Mesenchymal stem cell (in vitro differentiated cells and primary cell): Measurements from ENCODE around the gene RBKS.

Experiments used
- DNase-seq: peaks from one replicate; pipeline ENCODE4 v3.0.0-alpha.2; 2013
- H2AFZ ChIP-seq: one replicate; pipeline ENCODE4 v1.6.1; 2013; ENCODE audit warnings: low read depth, mild to moderate bottlenecking, control low read depth, inconsistent platforms, low read length, moderate library complexity
- H2AK5ac ChIP-seq: 2 replicates; pipeline ENCODE4 v1.6.1; 2013; ENCODE audit warnings: low read length, moderate library complexity, mild to moderate bottlenecking, inconsistent platforms; ENCODE audit not compliant: severe bottlenecking
- H2BK120ac ChIP-seq: one replicate; pipeline ENCODE4 v1.6.1; 2013; ENCODE audit warnings: low read depth, mild to moderate bottlenecking, inconsistent platforms, low read length, moderate library complexity
- H2BK12ac ChIP-seq, 2 experiments: one replicate each; pipeline ENCODE4 v1.6.1; 2013; ENCODE audit warnings: inconsistent platforms in 2 of 2, low read length in 2 of 2, mild to moderate bottlenecking in 2 of 2, moderate library complexity in 2 of 2, control low read depth in 1 of 2
- H2BK15ac ChIP-seq: one replicate; pipeline ENCODE4 v1.6.1; 2013; ENCODE audit warnings: mild to moderate bottlenecking, low read depth, inconsistent platforms; ENCODE audit not compliant: poor library complexity, severe bottlenecking
- H2BK5ac ChIP-seq: 2 replicates; pipeline ENCODE4 v1.6.1; 2013; ENCODE audit warnings: low read depth, mild to moderate bottlenecking, low read length, control low read depth, inconsistent platforms; ENCODE audit not compliant: poor library complexity, severe bottlenecking
- H3K14ac ChIP-seq, 2 experiments: one replicate each; pipeline ENCODE4 v1.6.1; 2013; ENCODE audit warnings: inconsistent platforms in 2 of 2, low read length in 2 of 2, control low read depth in 1 of 2, mild to moderate bottlenecking in 1 of 2, moderate library complexity in 1 of 2
- H3K18ac ChIP-seq, 2 experiments: one replicate each; pipeline ENCODE4 v1.6.1; 2013; ENCODE audit warnings: inconsistent platforms in 2 of 2, low read length in 2 of 2, control low read depth in 1 of 2, low read depth in 1 of 2, mild to moderate bottlenecking in 1 of 2
- H3K23ac ChIP-seq, 2 experiments: one replicate each; pipeline ENCODE4 v1.6.1; 2013; ENCODE audit warnings: inconsistent platforms in 2 of 2, low read length in 2 of 2, mild to moderate bottlenecking in 2 of 2, moderate library complexity in 2 of 2, control low read depth in 1 of 2
- H3K27ac ChIP-seq: 2 replicates; pipeline ENCODE4 v1.5.1; 2013; ENCODE audit warnings: mild to moderate bottlenecking, moderate library complexity, low read length, control low read depth, inconsistent platforms; ENCODE audit not compliant: poor library complexity, severe bottlenecking
- H3K27me3 ChIP-seq, 2 experiments: 2 replicates each; pipeline versions ENCODE4 v1.6.1 to v1.7.0; 2013; ENCODE audit warnings: low read length in 2 of 2, mild to moderate bottlenecking in 2 of 2, moderate library complexity in 2 of 2, control low read depth in 1 of 2, inconsistent platforms in 1 of 2; ENCODE audit not compliant: control insufficient read depth in 1 of 2, insufficient read depth in 1 of 2
- H3K36me3 ChIP-seq, 2 experiments: 2 replicates each; pipeline versions ENCODE4 v1.6.1 to v1.7.0; 2013; ENCODE audit warnings: low read length in 2 of 2, control low read depth in 1 of 2, inconsistent platforms in 1 of 2, low read depth in 1 of 2, mild to moderate bottlenecking in 1 of 2; ENCODE audit not compliant: insufficient read depth in 2 of 2, control insufficient read depth in 1 of 2
- H3K4ac ChIP-seq, 2 experiments: one replicate each; pipeline ENCODE4 v1.6.1; 2013; ENCODE audit warnings: inconsistent platforms in 2 of 2, low read length in 2 of 2, mild to moderate bottlenecking in 2 of 2, moderate library complexity in 2 of 2, control low read depth in 1 of 2, low read depth in 1 of 2
- H3K4me1 ChIP-seq: 2 replicates; pipeline ENCODE4 v1.6.1; 2013; ENCODE audit warnings: low read depth, low read length, control low read depth; ENCODE audit not compliant: control insufficient read depth, insufficient read depth
- H3K4me2 ChIP-seq: 2 replicates; pipeline ENCODE4 v1.6.1; 2013; ENCODE audit warnings: low read length, mild to moderate bottlenecking, inconsistent platforms; ENCODE audit not compliant: poor library complexity, severe bottlenecking
- H3K4me3 ChIP-seq, 2 experiments: 2 replicates each; pipeline versions ENCODE4 v1.5.1 to v1.7.0; 2013; ENCODE audit warnings: low read length in 2 of 2, mild to moderate bottlenecking in 2 of 2, control low read depth in 1 of 2, low read depth in 1 of 2; ENCODE audit not compliant: insufficient read depth in 1 of 2
- H3K79me1 ChIP-seq: replicated peaks from 2 replicates; pipeline ENCODE4 v1.6.1; 2013; ENCODE audit warnings: mild to moderate bottlenecking, control low read depth, low read length, inconsistent platforms; ENCODE audit not compliant: poor library complexity, severe bottlenecking
- H3K9ac ChIP-seq: 2 replicates; pipeline ENCODE4 v1.7.0; 2013; ENCODE audit warnings: mild to moderate bottlenecking, low read length, moderate library complexity
- H3K9me3 ChIP-seq: 2 replicates; pipeline ENCODE4 v1.7.0; 2013; ENCODE audit warnings: mild to moderate bottlenecking, low read length; ENCODE audit not compliant: control insufficient read depth
- H4K8ac ChIP-seq: one replicate; pipeline ENCODE4 v1.6.1; 2013; ENCODE audit warnings: inconsistent platforms, mild to moderate bottlenecking, low read length, moderate library complexity
- H4K91ac ChIP-seq: one replicate; pipeline ENCODE4 v1.6.1; 2013; ENCODE audit warnings: mild to moderate bottlenecking, low read length, inconsistent platforms
- WGBS: methylation state at CpG from one replicate; pipeline ENCODE4 v1.1.7; 2013; ENCODE audit warnings: mixed read lengths; 5-methylcytosine and 5-hydroxymethylcytosine counted together

RBKS gene

GRCh38 chr2:27806311-27807059 lies 83.7 kb downstream of the RBKS start:
- WGBS, result 94% methylated on average over 5 of the region's 5 CpGs
- no peaks in the 10 kb centered on the region for H3K79me1 ChIP-seq
- H3K9me3 ChIP-seq, result no peaks in the 10 kb centered on the region
- H3K4me2 ChIP-seq, result no peak overlapping the region
- no peaks in the 10 kb centered on the region for H3K36me3 ChIP-seq
- no peak overlapping the region for H4K91ac ChIP-seq
- H3K27ac ChIP-seq, result no peak overlapping the region
- H2AK5ac ChIP-seq, result peak overlapping the region; percentile 16
- DNase-seq, result no peak
- no peak overlapping the region for H2BK120ac ChIP-seq
- no peak overlapping the region for H2AFZ ChIP-seq
- H3K27me3 ChIP-seq, result no peaks in the 10 kb centered on the region
- no peak overlapping the region for H3K4me3 ChIP-seq
- no peak overlapping the region for H2BK15ac ChIP-seq
- H3K4me1 ChIP-seq, result peaks cover 10% of the 10 kb centered on the region
- H3K23ac ChIP-seq, result no peak overlapping the region
- H3K9ac ChIP-seq, result no peak overlapping the region
- H2BK12ac ChIP-seq, result no peak overlapping the region
- H4K8ac ChIP-seq, result no peak overlapping the region
- no peak overlapping the region for H3K4ac ChIP-seq
- no peak overlapping the region for H2BK5ac ChIP-seq
- no peak overlapping the region for H3K14ac ChIP-seq
- no peak overlapping the region for H3K18ac ChIP-seq

DNA sequence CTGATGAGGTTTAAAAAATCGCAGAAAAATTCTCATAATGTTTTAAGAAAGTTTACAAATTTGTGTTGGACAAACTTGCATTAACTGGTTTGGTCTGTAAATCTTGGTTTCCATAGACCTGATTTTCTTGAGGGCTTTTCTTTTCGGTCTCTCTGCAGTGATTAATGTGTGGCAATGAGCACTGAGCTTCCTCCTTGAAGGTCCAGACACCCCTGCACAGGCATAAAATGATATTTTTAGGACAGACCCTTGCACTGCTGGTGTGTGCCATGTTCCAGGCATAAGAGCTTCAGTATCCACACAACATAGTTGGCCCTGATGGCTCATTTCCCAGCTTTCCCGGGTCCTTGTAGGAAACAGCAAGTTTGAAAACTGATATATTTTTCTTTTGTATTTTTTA lies 85.0 kb downstream of the RBKS start:
- no peaks in the 10 kb centered on the region for H3K79me1 ChIP-seq
- H4K8ac ChIP-seq, result no peak overlapping the region
- no peak overlapping the region for H2BK5ac ChIP-seq
- H3K18ac ChIP-seq, result no peak overlapping the region
- no peak overlapping the region for H4K91ac ChIP-seq
- H3K27me3 ChIP-seq, result no peaks in the 10 kb centered on the region
- H3K4me2 ChIP-seq, result no peak overlapping the region
- no peak for DNase-seq
- no peak overlapping the region for H3K27ac ChIP-seq
- no peak overlapping the region for H3K23ac ChIP-seq
- H3K9me3 ChIP-seq, result no peaks in the 10 kb centered on the region
- H2BK120ac ChIP-seq, result no peak overlapping the region
- H2BK12ac ChIP-seq, result no peak overlapping the region
- 86% methylated on average over 2 of the region's 3 CpGs for WGBS
- no peak overlapping the region for H3K4me3 ChIP-seq
- no peak overlapping the region for H3K4ac ChIP-seq
- no peak overlapping the region for H2BK15ac ChIP-seq
- no peak overlapping the region for H2AFZ ChIP-seq
- no peaks in the 10 kb centered on the region for H3K36me3 ChIP-seq
- H3K4me1 ChIP-seq, result peaks cover 17% of the 10 kb centered on the region
- H3K14ac ChIP-seq, result no peak overlapping the region
- no peak overlapping the region for H3K9ac ChIP-seq
- H2AK5ac ChIP-seq, result no peak overlapping the region

- H3K27ac ChIP-seq, result no peak overlapping the region
- no peak overlapping the region for H3K23ac ChIP-seq
- peak; percentile 62 for DNase-seq
- no peak overlapping the region for H2AK5ac ChIP-seq
- H3K4me1 ChIP-seq, result peaks cover 20% of the 10 kb centered on the region
- H3K79me1 ChIP-seq, result no peaks in the 10 kb centered on the region
- no peak overlapping the region for H2BK5ac ChIP-seq
- H2AFZ ChIP-seq, result no peak overlapping the region
- H3K14ac ChIP-seq, result no peak overlapping the region
- H3K27me3 ChIP-seq, result no peaks in the 10 kb centered on the region
- no peak overlapping the region for H3K4me2 ChIP-seq
- no peak overlapping the region for H2BK12ac ChIP-seq
- no peak overlapping the region for H3K4ac ChIP-seq
- H3K4me3 ChIP-seq, result no peak overlapping the region
- H4K8ac ChIP-seq, result no peak overlapping the region
- no peak overlapping the region for H3K18ac ChIP-seq
- no peak overlapping the region for H2BK15ac ChIP-seq
- H4K91ac ChIP-seq, result no peak overlapping the region
- no peaks in the 10 kb centered on the region for H3K36me3 ChIP-seq
- no peak overlapping the region for H3K9ac ChIP-seq
- H2BK120ac ChIP-seq, result no peak overlapping the region
- no peaks in the 10 kb centered on the region for H3K9me3 ChIP-seq
Measured at GRCh38 chr2:27804146-27804545, 86.0 kb downstream of the RBKS start.

DNA sequence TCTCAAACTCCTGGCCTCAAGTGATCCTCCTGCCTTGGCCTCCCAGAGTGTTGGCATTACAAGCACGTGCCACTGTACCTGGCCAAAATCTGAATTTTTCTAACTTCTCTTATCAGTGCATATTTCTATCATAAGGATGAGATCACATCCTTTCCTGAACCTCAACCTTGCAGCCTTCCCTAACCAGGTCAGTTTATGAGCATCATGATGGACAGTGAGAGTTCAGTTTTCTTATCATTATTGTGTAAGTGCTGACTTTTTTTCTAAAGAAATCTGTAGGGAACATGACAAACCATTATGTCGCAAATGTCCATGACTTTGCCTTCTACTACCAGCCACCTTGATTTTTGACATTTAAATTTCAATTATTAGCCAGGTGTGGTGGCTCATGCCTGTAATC lies 87.1 kb downstream of the RBKS start:
- 95% methylated on average over 2 of the region's 2 CpGs for WGBS
- H3K4ac ChIP-seq, result no peak overlapping the region
- no peak overlapping the region for H3K14ac ChIP-seq

More for the DNA sequence above, 87.1 kb downstream of the RBKS start:
- Histone ChIP-seq H3K27me3 (no peaks in the 10 kb centered on the region), H3K4me1 (peaks cover 21% of the 10 kb centered on the region), H4K91ac (no peak overlapping the region), H2BK12ac (no peak overlapping the region), H3K79me1 (no peaks in the 10 kb centered on the region), H3K9ac (no peak overlapping the region), H3K9me3 (no peaks in the 10 kb centered on the region), H2BK120ac (no peak overlapping the region), H3K4me2 (no peak overlapping the region), H2BK5ac (no peak overlapping the region), H4K8ac (no peak overlapping the region), H3K4me3 (no peak overlapping the region), H3K36me3 (no peaks in the 10 kb centered on the region), H2AFZ (no peak overlapping the region), H3K18ac (no peak overlapping the region), H2AK5ac (no peak overlapping the region), H3K23ac (no peak overlapping the region), H3K27ac (no peak overlapping the region), H2BK15ac (no peak overlapping the region)
- no peak for DNase-seq
